HG03066 (cell line): ENCODE results near the gene PLA2G4A.

Experiments
- ATAC-seq: cut with Tn5 transposase; IDR thresholded peaks from one replicate; pipeline ENCODE4 v1.9.1; 2021; ENCODE audit warnings: low read depth; ENCODE audit not compliant: unreplicated experiment

The PLA2G4A gene

DNA sequence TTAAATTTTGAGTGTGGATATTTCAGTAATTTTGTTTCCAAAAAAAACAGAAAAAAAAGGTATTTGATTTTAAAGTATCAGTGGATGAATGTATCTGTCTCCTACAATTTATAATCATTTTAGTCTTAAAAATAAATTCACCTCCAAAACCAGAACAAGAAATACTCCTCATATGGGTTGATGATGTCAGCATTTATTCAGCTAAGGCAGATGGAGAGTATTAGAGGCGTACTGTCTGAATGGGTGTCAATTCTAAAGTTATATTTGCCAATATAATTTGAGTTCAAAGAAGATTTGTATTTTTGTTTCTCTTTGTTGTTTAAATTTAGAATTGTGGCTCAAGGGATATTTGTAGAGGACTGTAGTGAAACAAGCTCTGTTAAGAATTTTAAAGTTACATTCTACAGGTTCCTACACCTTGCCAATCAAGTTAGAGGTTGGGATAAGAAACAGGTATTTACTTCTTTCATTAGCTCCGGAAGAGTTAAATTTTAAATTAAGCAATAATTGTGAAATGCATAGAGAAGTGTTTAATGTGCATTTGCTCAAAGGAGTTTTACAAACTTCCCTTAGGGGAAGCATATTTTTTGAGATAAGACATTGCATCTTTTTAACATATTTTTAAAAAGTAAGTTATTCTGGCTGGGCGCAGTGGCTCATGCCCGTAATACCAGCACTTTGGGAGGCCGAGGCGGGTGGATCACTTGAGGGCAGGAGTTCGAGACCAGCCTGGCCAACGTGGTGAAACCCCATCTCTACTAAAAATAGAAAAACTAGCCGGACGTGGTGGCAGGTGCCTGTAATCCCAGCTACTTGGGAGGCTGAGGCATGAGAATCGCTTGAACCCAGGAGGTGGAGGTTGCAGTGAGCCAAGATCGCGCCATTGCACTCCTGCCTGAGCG, 1.2 kb downstream of the PLA2G4A start:
- no peak for ATAC-seq

GRCh38 chr1:186831168-186831567, 2.4 kb downstream of the PLA2G4A start:
- no peak for ATAC-seq

DNA sequence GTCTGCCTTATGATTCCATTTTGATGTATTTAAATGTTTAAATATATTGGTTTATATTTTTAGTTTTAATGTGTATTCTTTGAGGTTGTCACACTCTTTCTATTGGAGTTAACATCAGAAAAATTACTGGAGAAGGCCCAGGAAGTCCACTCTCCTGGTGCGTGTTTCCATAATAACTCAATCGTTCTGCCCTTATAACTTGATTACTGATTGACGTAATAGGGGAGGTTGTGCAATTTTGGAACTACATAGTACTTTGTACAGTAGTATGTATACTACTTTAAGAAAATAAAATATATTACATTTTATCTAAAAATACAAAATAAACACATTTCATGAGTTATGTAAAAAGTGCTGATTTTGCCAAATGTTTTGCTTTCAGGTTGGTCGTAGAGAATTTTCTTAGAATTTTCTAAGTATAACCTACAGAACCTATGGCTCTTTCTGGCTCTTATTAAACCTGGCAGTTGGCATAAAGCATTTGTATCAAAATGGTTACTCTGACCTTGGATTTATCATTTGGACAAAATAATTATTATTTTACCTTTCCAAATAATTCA, 5.7 kb downstream of the PLA2G4A start:
- no peak for ATAC-seq

GRCh38 chr1:186835448-186835847, 6.7 kb downstream of the PLA2G4A start:
- ATAC-seq = no peak

GRCh38 chr1:186837806-186838205, 9.1 kb downstream of the PLA2G4A start:
- ATAC-seq = no peak

- no peak for ATAC-seq
Observed at GRCh38 chr1:186838380-186839040, 9.8 kb downstream of the PLA2G4A start.

DNA sequence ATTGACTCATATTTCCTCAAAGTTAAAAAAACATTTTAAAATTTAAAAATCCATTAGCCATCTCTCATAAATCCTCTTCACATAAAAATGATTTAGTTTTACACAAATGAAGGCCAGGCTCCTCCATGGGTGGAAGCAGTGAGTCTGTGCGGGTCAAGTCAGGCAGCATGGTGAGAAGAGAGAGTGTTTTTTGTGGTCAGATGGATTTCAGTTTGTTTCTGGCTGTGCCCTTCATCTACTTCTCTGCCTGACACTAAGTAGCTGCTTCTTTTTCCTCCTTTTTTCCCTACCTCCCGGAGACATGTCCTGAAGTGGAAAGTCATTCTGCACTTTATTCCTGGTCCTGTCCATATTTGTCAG, 10.3 kb downstream of the PLA2G4A start:
- ATAC-seq = no peak

DNA sequence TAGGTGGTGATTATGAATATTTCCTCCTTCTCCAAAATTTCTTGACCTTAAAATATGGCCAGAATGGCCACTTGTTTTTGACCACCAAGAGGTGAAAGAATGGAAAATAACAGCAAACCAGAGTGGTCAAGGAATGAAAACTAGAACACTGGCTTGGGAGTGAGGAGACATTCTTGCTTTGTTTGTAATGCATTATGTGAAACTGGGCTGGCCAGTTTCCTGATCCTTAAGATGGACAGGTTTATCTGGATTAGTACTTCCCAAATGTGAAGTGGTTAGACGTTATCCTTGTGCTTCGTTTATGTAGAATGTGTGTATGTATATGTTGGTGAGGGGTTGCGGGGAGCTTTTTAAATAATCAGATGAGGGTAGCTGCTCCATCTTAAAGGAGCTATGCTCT, 12.8 kb downstream of the PLA2G4A start:
- no peak for ATAC-seq

- no peak for ATAC-seq
Observed at GRCh38 chr1:186842547-186842946, 13.8 kb downstream of the PLA2G4A start.

- no peak for ATAC-seq
Observed at GRCh38 chr1:186843226-186843625, 14.5 kb downstream of the PLA2G4A start.

- ATAC-seq = no peak
Observed at GRCh38 chr1:186843931-186844330, 15.2 kb downstream of the PLA2G4A start.

- no peak for ATAC-seq
Observed at GRCh38 chr1:186845576-186846210, 16.9 kb downstream of the PLA2G4A start.

DNA sequence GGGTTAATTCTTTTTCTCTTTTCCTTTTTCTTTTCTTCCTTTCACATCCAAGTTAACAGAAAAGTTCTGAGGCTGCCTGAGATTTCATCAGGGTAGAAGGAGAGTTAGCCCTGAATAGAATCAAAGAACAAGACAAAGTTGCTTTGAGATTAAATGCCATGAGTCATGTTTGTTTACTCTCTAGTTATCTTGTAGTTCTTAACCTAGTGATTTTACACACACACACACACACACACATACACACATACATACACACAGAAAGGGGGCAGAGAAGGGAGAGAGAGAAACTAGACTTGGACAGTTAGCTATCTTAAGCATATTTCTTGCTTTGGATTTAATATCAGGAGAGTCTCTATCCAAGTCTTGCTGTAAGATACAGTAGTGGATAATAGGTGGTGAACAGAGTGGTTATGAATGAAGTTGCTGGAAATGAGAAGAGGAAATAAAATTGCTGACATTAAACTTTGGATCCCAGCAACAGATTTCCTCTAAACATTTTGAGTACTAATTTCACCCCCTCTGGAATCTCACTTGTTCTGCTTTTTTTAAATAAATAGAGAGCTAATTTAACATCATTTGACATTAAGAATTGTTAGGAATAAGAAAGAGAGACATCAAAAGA, 19.9 kb downstream of the PLA2G4A start:
- ATAC-seq = no peak

- peak; percentile 96 for ATAC-seq
Observed at GRCh38 chr1:186849271-186849671, 20.5 kb downstream of the PLA2G4A start.

- ATAC-seq = peak; percentile 39
Observed at GRCh38 chr1:186849826-186850225, 21.1 kb downstream of the PLA2G4A start.

DNA sequence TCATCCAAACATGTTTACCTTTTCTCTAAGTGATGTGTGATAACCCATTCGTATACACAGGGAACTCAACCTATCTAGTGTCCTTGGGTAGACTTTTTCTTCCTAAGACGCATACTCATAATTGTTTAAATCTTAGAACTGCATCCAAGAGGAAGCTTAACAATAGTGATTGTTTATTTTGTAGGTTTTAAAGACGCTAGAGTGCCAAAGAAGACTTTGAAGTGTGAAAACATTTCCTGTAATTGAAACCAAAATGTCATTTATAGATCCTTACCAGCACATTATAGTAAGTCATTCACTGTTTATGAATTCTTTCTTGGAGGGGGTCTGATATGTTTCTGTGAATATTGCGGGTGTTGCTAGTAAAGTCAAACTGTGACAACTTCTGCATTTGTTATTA, 25.4 kb downstream of the PLA2G4A start:
- no peak for ATAC-seq

DNA sequence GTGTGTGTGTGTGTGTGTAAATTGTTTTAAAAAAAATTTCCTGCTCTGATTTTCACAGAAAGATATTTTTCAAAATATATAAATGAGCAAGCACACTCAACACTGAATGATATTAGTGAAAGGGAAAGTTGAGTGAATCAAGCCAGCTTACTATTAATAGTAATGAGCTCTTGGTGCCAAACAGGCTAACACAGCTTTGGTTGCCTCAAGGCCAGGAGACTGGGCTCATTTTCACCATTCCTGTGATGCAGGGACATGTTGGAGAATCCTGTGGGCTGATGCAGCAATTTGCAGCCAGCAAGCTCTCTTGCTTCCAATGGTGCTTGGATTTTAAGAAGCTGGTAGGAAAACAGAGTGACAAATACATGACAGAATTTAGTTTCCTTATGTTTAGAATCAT, 30.2 kb downstream of the PLA2G4A start:
- ATAC-seq = no peak

DNA sequence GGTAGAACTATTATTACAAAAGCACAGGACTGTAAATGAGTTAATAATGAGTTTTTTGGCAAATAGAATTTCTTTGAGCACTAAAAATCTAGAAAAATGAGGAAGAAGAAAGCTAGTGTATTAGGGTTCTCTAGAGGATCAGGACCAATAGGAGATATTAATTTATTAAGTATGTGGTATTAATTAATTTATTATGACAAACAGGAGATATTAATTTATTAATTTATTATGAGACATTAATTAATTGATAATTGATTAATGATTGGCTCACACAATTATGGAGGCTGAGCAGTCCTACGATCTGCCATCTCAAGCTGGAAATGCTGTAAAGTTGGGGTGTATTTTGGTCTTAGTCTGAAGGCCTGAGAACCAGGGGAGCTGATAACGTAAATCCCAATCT, 31.2 kb downstream of the PLA2G4A start:
- no peak for ATAC-seq

GRCh38 chr1:186864296-186864695, 35.5 kb downstream of the PLA2G4A start:
- ATAC-seq = no peak

- peak; percentile 64 for ATAC-seq
Observed at GRCh38 chr1:186865253-186865652, 36.5 kb downstream of the PLA2G4A start.

DNA sequence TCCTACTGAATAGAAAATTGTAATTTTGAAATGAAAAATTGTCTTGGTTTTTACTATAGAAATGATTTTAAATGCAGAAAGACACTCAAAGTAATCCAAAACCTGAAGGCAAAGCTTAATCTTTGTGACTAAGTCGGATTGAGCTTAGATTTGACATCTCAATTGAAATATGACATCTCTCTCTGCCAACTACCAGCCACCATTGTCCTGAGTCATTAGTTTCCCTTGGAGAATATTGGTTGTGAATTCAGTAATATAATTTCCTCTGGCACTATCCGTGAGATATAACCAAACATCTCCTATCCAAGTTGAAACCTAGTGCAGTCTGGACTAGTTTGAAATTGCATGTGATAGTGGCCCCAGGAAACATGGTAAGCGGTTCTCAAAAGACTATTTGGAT, 37.1 kb downstream of the PLA2G4A start:
- ATAC-seq = no peak
